NCI-H2196 treated with DMSO at 0.1 percent for 48 hours (cell line): Measurements from ENCODE around the gene TMEM106C.

Experiments
- DNase-seq: peaks from one replicate; lab custom pipeline; 2025; ENCODE audit not compliant: unreplicated experiment; lab: John Stamatoyannopoulos, UW

Gene TMEM106C

DNA sequence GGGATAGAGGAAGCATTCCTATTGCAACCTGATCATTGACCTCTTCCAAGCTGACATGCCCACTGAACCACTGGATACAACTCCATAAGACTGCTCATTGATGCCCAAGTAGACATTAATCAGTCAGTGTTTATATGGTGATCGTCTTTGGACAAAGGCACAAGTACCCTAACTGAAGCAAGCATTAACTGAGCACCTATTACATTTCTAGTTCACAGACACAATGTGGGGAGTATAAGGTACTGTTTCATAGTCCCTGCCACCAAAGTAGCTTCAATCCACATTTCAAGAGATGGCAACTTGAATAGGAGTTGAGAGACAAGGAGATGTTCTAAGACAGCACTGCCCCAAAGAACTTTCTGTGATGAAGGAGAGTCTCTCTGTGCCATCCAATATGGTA, 51.7 kb downstream of the TMEM106C start:
- DNase-seq: no peak

DNA sequence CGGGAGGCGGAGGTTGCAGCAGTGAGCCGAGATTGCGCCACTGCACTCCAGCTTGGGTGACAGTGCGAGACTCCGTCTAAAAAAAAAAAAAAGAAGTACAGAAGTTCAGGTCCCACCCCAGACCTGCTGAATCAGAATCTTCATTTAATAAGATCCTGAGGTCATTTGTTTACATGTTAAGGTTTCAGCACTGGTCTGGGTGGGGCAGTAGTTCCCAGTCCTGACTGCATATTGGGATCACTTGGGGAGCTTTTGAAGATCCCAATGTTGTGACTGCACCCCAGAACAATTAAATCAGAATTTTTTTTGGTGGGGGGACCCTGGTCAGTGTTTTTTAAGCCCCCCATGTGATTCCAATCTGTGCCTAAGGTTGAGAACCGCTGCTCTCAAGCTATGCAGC, 52.6 kb downstream of the TMEM106C start:
- DNase-seq: no peak

DNA sequence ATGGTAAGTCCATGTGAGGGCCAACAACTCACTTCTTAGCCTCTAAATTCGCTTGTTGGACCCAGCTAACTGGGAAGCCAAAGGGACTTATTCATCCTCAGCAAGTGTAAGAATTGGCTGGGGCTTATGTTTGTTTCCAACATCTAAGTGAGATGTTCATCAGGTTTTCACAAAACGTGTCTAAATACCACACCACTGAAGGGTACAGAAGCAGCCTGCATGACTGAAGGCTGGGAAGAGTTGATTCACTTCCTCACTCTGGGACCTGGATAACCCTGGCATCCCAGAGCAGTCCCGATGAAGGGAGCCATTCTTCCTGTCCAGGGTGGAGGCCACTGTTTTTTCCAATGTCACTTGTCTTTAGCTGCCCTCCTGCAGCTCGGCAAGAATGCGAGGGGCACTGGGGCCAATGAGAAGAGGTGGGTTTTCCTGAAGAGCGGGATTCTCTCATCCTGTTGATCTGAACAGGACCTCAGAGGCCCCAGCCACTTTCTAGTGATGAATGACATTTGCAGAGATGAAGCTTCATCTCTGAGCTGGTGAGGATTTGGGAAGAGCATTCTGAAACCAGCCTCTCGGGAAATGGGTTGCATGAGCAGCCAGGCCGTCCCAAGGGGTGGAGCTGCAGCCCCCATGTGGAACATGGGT, 53.1 kb downstream of the TMEM106C start:
- DNase-seq: no peak

DNA sequence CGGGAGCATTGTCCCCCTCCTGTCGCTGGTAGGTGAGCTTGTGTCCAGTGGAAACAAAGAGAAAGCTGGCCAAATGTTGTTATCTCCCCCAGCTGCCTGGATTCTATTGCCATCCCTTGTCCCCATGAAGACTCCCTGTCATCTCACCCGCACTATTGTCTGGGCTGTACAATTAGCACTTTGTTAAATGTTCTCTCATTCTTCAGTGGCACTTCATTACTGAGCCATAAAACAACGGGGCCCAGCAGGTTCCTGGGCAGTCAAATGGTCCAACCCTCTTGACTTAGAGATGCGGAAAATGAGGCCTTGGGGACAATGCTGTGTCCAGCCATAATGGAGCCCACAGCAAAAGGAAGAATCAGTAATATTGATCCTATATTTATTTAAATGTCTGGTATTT, 54.1 kb downstream of the TMEM106C start:
- DNase-seq: no peak

DNA sequence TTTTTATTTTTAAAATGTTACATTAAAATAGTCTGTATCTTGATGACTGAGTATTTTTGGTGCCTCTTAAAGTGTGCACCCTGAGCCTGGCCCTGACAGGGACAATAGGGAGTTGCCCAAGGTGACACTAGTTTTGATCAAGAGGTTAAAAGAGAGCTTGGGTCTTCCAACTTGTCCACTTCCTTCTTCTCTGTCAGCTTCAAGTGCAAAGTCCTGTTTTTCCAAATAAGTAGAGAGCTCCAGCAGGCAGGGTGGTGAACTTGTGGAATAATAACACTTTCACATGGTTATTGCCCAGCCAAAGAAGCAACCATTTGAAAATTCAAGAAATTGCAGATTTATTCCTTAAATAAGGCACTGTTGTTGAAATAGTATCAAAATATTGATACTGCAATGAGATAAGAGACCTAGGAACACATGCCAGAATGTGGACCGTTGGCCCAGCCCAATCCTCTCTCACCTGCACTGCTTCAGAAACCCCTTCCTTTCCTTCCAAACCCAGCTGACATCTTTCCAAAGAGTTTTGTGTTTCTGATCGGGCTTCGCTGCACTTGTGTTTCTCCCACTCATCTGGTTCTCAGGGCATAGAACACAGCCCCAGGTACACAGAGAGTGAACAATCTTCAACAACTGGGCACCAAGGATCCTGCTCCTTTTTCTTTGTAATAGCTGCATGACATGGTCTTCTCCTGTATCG, 54.7 kb downstream of the TMEM106C start:
- no peak for DNase-seq
